IPS-18a (cell line): ENCODE data around the gene ABCA2.

ENCODE experiments used
- H3K27ac ChIP-seq: one replicate; pipeline ENCODE4 v1.5.1; 2013; ENCODE audit warnings: low read length
- H3K27me3 ChIP-seq: one replicate; pipeline ENCODE4 v1.6.1; 2013; ENCODE audit warnings: mild to moderate bottlenecking, low read length; ENCODE audit not compliant: control insufficient read depth, insufficient read depth
- H3K36me3 ChIP-seq: one replicate; pipeline ENCODE4 v1.6.1; 2013; ENCODE audit warnings: low read depth, low read length; ENCODE audit not compliant: control insufficient read depth
- H3K4me1 ChIP-seq: one replicate; pipeline ENCODE4 v1.6.1; 2013; ENCODE audit warnings: low read depth, low read length; ENCODE audit not compliant: control insufficient read depth
- H3K4me3 ChIP-seq: one replicate; pipeline ENCODE4 v1.5.1; 2013; ENCODE audit warnings: low read length
- H3K9ac ChIP-seq: one replicate; pipeline ENCODE4 v1.6.1; 2013; ENCODE audit warnings: mild to moderate bottlenecking, low read length, moderate library complexity
- H3K9me3 ChIP-seq: one replicate; pipeline ENCODE4 v1.6.1; 2013; ENCODE audit warnings: low read depth, low read length; ENCODE audit not compliant: control insufficient read depth

Gene ABCA2

GRCh38 chr9:137027369-137028262 lies at the start of gene ABCA2:
ABCA2 (minus strand) TSS chr9:137028237; CDS start chr9:137028140, 97 bp downstream.
- peak within 1 kb of the TSS; percentile 50 for H3K4me3 ChIP-seq
- H3K4me1 ChIP-seq = no peaks in the 10 kb centered on the region
- H3K27me3 ChIP-seq = peaks cover 27% of the 10 kb centered on the region
- H3K36me3 ChIP-seq = no peaks in the 10 kb centered on the region
- no peak within 1 kb of the TSS for H3K9ac ChIP-seq
- H3K9me3 ChIP-seq = no peaks in the 10 kb centered on the region
- no peak within 1 kb of the TSS for H3K27ac ChIP-seq

DNA sequence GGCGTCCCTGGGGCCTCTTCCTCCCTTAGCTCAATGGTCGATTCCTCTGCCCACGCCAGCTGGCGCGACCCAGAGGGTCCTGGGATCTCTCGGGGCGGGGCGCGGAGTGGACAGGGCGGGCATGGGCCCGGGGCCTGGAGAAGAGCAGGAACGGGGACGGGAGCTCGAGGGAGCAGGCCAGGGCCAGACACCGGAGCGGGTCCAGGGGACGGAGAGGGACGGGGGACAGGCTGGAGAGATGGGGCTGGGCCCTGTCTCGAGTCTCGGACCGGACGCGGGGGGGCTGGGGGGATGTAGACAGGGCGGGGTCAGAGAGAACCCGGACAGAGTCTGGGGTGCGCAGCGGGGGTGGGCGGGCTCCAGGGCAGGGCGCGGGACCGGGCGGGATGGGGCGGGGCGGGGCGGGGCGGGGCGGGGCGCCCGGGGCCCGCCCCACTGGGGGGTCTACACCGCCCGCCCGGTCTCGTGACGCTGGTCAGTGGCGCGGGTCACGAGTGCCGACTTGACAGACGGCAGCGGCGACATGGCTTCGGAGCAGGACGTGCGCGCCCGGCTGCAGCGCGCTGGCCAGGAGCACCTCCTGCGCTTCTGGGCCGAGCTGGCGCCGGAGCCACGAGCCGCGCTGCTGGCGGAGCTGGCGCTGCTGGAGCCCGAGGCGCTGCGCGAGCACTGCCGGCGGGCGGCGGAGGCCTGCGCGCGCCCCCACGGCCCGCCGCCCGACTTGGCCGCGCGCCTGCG lies 49.1 kb upstream of the ABCA2 start, which contains the start of gene UAP1L1:
Gene UAP1L1, plus strand, starts transcription at position 508 of the 738 bp plus-strand sequence. Its CDS starts 16 bp downstream, at position 524.
- Histone ChIP-seq H3K4me3 (peak within 1 kb of the TSS; percentile 8), H3K36me3 (no peaks in the 10 kb centered on the region), H3K9ac (no peak within 1 kb of the TSS), H3K27me3 (peaks cover 48% of the 10 kb centered on the region), H3K4me1 (peaks cover 5% of the 10 kb centered on the region), H3K27ac (no peak within 1 kb of the TSS), H3K9me3 (no peaks in the 10 kb centered on the region)

- peaks cover 49% of the 10 kb centered on the region for H3K27me3 ChIP-seq
- no peak overlapping the region for H3K4me3 ChIP-seq
- no peak overlapping the region for H3K27ac ChIP-seq
- no peaks in the 10 kb centered on the region for H3K36me3 ChIP-seq
- H3K9me3 ChIP-seq = no peaks in the 10 kb centered on the region
- H3K9ac ChIP-seq = no peak overlapping the region
- H3K4me1 ChIP-seq = peaks cover 5% of the 10 kb centered on the region
These were observed 48.6 kb upstream of the ABCA2 start for GRCh38 chr9:137076636-137077009.

- Histone ChIP-seq H3K9me3 (no peaks in the 10 kb centered on the region), H3K4me3 (no peak overlapping the region), H3K27ac (no peak overlapping the region), H3K4me1 (peaks cover 5% of the 10 kb centered on the region), H3K27me3 (peaks cover 49% of the 10 kb centered on the region), H3K36me3 (no peaks in the 10 kb centered on the region), H3K9ac (no peak overlapping the region)
These were observed 47.3 kb upstream of the ABCA2 start for GRCh38 chr9:137075275-137075775.

GRCh38 chr9:137074657-137075274 lies 46.7 kb upstream of the ABCA2 start:
- Histone ChIP-seq H3K4me1 (peaks cover 5% of the 10 kb centered on the region), H3K4me3 (no peak overlapping the region), H3K36me3 (no peaks in the 10 kb centered on the region), H3K9ac (no peak overlapping the region), H3K27ac (no peak overlapping the region), H3K27me3 (peaks cover 44% of the 10 kb centered on the region), H3K9me3 (no peaks in the 10 kb centered on the region)

GRCh38 chr9:137073992-137074399 lies 46.0 kb upstream of the ABCA2 start:
- Histone ChIP-seq H3K27me3 (peaks cover 44% of the 10 kb centered on the region), H3K4me3 (no peak overlapping the region), H3K36me3 (no peaks in the 10 kb centered on the region), H3K9me3 (no peaks in the 10 kb centered on the region), H3K4me1 (peaks cover 5% of the 10 kb centered on the region), H3K27ac (no peak overlapping the region), H3K9ac (no peak overlapping the region)

- Histone ChIP-seq H3K27me3 (peaks cover 19% of the 10 kb centered on the region), H3K27ac (no peak overlapping the region), H3K4me3 (peak overlapping the region; percentile 44), H3K36me3 (no peaks in the 10 kb centered on the region), H3K9ac (no peak overlapping the region), H3K4me1 (no peaks in the 10 kb centered on the region), H3K9me3 (no peaks in the 10 kb centered on the region)
These were observed 43.2 kb upstream of the ABCA2 start for GRCh38 chr9:137071282-137071681.

DNA sequence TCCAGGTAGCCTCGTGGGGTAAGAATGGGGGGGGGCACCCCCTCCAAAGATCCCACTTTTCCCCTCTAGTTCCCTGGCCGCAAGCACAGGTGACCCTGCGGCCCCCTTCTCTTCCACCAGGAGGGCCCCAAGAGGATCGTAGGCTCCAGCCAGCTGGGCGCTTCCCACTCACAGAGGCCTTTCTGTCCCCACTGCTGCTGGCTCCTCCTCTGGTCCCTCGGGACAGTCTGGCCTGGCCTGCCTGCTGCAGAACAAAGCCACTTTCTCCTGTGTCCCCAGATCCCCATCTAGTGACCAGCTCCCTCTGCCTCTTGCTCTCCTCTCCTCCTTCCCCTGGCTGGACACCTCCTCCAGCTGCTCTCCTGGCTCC lies 42.9 kb upstream of the ABCA2 start:
- Histone ChIP-seq H3K9me3 (no peaks in the 10 kb centered on the region), H3K4me1 (no peaks in the 10 kb centered on the region), H3K27ac (no peak overlapping the region), H3K9ac (no peak overlapping the region), H3K36me3 (no peaks in the 10 kb centered on the region), H3K4me3 (peak overlapping the region; percentile 44), H3K27me3 (peaks cover 15% of the 10 kb centered on the region)

GRCh38 chr9:137070201-137070905 lies 42.3 kb upstream of the ABCA2 start, which contains the start of gene SAPCD2:
SAPCD2 (minus strand) TSS chr9:137070557; CDS start chr9:137070460, 97 bp downstream.
- H3K36me3 ChIP-seq = no peaks in the 10 kb centered on the region
- no peaks in the 10 kb centered on the region for H3K4me1 ChIP-seq
- no peaks in the 10 kb centered on the region for H3K9me3 ChIP-seq
- no peak within 1 kb of the TSS for H3K27ac ChIP-seq
- H3K27me3 ChIP-seq = peaks cover 15% of the 10 kb centered on the region
- no peak within 1 kb of the TSS for H3K9ac ChIP-seq
- peak within 1 kb of the TSS; percentile 53 for H3K4me3 ChIP-seq

DNA sequence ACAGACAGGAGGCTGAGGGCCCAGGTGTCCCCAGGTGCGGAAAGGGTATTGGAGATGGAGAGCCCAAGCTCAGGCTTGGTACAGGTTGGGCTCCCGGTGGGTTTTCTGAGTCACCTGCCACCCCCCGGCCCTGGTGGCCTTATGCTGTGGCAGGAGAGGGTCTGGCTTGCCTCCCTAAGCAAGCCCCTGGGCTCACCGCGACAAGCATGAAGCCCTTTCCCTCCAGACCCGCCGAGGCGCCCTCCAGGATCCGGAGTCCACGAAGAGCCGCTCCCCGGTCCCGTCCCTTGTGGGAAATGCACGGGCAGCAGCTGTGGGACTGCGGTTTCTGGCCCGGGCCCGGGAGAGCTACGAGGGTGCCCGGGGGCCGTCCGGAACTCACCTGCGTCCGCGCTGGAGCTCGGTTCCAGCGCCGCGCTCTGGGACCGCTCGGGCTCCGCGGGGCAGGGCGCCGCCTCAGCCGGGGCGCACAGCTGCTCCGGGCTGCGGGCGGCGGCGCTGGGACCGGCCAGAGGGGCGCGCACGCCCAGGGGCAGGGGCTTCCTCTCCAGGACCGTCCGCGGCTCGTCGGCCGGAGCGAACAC lies 41.6 kb upstream of the ABCA2 start:
- no peaks in the 10 kb centered on the region for H3K4me1 ChIP-seq
- H3K9ac ChIP-seq = no peak overlapping the region
- H3K4me3 ChIP-seq = peak overlapping the region; percentile 53
- no peaks in the 10 kb centered on the region for H3K36me3 ChIP-seq
- no peak overlapping the region for H3K27ac ChIP-seq
- H3K9me3 ChIP-seq = no peaks in the 10 kb centered on the region
- H3K27me3 ChIP-seq = peaks cover 15% of the 10 kb centered on the region
